C4-2B (cell line): ENCODE measurements around the gene ATCAY.

ENCODE experiments used
- H3K27ac ChIP-seq: fragments of 450-650 bp; 2 replicates; pipeline ENCODE4 v1.5.1; 2017
- CTCF ChIP-seq: fragments of 450-650 bp; conservative IDR thresholded peaks from 2 replicates; pipeline ENCODE4 v1.5.1; 2017; ENCODE audit warnings: mild to moderate bottlenecking
- ZFX ChIP-seq: fragments of 450-650 bp; IDR thresholded peaks from 2 replicates; pipeline ENCODE4 v1.6.1; 2017

The ATCAY gene

GRCh38 chr19:3880471-3881271 lies at the start of gene ATCAY:
ATCAY (plus strand) TSS chr19:3880685; CDS start chr19:3885768, 5,083 bp downstream.
- TF ChIP-seq ZFX = no peak
- TF ChIP-seq CTCF = no peak
- H3K27ac ChIP-seq = no peak within 1 kb of the TSS

- no peak overlapping the region for H3K27ac ChIP-seq
- no peak for TF ChIP-seq ZFX
- no peak for TF ChIP-seq CTCF
These were observed 48.9 kb upstream of the ATCAY start for GRCh38 chr19:3831601-3832000.

- H3K27ac ChIP-seq = no peak overlapping the region
- no peak for TF ChIP-seq ZFX
- no peak for TF ChIP-seq CTCF
These were observed 48.5 kb upstream of the ATCAY start for GRCh38 chr19:3832001-3832400.

- TF ChIP-seq ZFX = no peak
- TF ChIP-seq CTCF = no peak
- H3K27ac ChIP-seq = no peak overlapping the region
These were observed 46.7 kb upstream of the ATCAY start for GRCh38 chr19:3833578-3834348.

- H3K27ac ChIP-seq = no peak overlapping the region
- TF ChIP-seq ZFX (no peak), CTCF (no peak)
These were observed 46.0 kb upstream of the ATCAY start for GRCh38 chr19:3834349-3835054.

- no peak overlapping the region for H3K27ac ChIP-seq
- no peak for TF ChIP-seq ZFX
- no peak for TF ChIP-seq CTCF
These were observed 45.4 kb upstream of the ATCAY start for GRCh38 chr19:3835055-3835435.
